Stimulated activated CD4-positive, alpha-beta T cell treated with anti-CD3 and anti-CD28 coated beads, Interleukin-1b, Interleukin-23, amount 100 ng/mL, for 24 hours (primary cell): Measurements from ENCODE around the gene TAS2R10.
"Not testable (repeated sequence)": the region's sequence is repeated elsewhere in the genome, so short reads cannot be mapped to it uniquely, and the experiment has no call there.

Experiments
- DNase-seq, 4 experiments: peaks; one replicate each; pipeline ENCODE4 v3.0.0-alpha.2; 2020; ENCODE audit warnings: low read depth in 4 of 4, low spot score in 1 of 4

The TAS2R10 gene, protein sequence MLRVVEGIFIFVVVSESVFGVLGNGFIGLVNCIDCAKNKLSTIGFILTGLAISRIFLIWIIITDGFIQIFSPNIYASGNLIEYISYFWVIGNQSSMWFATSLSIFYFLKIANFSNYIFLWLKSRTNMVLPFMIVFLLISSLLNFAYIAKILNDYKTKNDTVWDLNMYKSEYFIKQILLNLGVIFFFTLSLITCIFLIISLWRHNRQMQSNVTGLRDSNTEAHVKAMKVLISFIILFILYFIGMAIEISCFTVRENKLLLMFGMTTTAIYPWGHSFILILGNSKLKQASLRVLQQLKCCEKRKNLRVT

DNA sequence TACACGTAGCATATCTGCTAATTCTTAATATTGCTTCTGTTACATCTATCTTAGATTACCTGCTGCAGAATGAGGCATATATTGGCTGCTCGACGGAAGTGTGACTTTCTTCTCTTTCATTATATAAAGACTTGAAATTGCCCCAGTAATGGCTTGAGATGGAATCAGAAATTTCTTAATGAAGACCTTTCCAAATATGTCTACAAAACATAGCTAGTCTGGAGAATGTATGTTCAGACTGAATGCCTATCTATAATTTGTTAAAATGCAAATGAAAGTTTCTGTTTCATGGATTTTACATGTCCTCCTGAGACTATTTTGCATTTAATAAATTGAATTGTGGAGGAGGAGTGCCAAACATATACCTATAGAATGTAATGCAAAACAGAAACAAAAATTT, at the start of gene TAS2R10:
TAS2R10 (minus strand) TSS at position 101 of the 400 bp plus-strand sequence; CDS start at position 12, 89 bp downstream.
- DNase-seq, result no peak

DNA sequence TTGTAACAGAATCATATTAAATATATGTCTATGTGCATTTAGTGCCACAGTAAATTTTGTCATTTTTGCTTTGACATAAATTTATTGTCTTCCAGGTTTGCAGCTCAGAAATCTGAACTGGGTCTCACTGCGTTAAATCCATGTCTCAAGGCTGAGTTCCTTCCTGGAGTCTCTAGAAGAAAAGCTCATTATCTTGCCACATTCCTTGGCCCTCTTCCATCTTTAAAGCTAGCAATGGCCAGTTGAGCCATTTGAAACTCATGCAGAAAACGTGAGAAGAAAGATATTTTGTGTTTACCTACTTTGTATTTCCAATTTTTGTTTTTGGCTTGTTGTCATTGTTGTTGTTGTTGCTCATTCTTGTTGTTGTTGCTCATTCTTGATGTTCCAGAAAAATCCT, 47.2 kb upstream of the TAS2R10 start:
- no peak for DNase-seq

DNA sequence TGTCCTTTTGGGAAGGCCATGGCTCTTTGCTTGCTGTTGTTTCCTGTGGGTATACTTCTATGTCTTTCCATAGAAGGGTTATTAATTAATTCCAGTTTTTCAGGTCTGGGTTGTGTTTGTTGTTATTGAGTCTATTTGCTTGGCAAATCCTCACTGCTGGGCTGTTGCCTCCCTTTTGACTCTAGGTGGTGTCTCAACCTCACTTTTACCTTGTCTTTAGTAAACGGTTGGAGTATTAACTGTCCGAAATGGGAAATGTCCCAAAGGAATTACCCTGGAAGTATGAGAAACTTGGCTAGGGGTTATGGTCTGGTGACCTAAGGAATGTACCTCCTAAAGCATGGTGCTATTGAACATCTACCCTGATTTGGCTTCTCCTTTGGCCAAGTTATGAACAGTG, 41.2 kb upstream of the TAS2R10 start:
- no peak for DNase-seq

DNA sequence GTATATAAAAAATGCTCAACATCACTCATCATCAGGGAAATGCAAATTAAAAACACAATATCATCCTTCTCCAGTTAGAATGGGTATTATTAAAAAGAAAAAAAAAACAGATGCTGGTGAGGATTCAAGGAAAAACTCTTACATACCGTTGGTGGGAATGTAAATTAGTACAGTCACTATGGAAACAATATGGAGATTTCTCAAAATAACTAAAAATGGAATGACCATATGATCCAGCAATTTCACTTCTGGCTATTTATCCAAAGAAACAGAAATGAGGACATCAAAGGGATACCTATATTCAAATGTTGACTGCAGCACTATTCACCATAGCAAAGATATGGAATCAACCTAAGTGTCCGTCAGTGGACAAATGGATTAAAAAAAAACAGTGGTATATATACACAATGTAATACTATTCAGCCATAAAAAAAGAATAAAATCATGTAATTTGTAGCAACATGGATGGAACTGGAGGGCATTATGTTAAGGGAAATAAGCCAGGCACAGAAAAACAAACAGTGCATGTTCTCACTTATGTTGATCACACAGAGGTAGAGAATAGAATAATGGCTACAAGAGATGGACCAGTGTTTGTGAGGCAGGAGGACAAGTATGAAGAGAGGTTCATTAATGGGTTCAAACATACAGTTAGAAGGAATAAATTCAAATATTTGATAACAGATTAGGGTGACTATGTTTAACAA, 37.5 kb upstream of the TAS2R10 start:
- no peak for DNase-seq

DNA sequence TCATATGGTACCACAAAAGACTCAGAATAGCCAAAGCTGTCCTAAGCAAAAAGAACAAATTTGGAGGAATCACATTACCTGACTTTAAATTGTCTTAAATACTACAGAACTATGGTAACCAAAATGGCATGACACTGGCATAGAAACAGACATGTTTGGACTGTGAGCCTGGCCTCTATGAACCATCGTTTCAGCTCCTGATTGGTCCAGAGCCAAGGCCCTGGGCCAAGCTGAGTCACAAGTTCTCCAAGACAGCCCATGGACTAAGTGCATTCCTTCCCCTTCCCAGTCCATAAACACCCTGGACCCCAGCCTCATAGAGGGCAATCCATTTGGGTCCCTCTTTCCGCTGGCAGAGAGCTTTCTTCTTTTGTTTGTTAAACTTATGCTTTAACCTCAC, 35.2 kb upstream of the TAS2R10 start:
- DNase-seq, result no peak

DNA sequence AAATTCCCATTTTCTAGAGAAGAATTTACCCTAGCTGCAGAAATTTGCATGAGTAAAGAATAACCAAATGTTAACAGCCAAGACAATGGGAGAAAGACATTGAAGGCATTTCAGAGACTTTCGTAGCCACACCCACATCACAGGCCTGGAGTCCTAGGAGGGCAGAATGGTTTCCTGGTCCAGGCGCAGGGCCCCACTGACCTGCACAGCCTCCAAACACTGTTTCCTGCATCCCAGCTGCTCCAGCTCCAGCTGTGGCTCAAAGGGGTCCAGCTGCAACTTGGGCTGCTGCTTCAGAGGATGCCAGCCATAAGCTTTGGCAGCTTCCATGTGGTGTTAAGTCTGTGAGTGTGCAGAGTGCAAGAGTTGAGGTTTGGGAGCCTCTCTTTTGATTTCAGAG, 29.6 kb upstream of the TAS2R10 start:
- DNase-seq, result no peak

DNA sequence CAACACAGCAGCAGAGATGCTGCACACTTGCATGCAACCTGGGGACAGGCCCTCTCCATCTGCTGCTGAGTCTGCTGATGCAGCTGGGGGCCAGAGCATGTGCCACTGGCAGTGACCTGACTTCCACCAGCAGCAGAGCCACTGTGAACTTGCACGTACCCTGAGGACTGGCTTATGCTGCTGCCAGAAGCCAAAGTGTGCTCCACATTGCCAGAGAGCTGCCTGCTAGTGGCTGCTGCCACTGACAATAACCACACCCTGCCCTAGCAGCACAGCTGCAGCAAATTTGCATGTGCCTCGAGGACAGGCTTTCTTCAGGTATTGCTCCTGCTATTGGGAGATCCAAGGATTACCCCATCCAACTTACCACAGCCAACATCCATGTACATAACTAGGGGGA, 27.6 kb upstream of the TAS2R10 start:
- DNase-seq, result no peak

DNA sequence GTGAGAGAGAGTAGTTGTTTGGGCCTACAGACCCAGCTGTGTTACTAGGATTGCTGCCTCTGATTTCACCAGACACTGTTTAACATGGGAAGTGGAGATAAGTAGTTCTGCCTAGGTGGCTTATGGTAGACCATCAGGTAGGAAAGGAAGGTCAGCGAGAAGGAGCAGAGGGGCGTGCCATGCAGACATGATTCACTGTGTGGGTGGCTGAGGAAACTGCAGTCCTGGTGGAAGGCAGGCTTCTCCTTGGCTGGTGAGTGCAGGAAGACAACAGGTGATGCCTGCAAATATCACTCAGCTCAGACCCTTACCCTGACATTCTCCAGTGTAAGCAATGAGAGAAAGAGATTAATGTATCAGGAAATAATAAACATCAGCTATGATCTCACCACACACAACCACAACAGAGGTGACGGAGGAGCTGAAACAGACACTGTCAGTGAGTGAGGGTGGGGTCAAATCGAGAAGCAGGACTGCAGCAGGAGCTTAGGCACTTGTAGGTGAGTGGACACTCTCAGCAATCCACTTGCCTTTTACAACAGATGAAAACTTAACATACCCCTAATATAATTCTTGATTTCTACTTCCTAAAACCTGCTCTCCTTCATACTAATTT, 25.2 kb upstream of the TAS2R10 start:
- DNase-seq, result no peak

DNA sequence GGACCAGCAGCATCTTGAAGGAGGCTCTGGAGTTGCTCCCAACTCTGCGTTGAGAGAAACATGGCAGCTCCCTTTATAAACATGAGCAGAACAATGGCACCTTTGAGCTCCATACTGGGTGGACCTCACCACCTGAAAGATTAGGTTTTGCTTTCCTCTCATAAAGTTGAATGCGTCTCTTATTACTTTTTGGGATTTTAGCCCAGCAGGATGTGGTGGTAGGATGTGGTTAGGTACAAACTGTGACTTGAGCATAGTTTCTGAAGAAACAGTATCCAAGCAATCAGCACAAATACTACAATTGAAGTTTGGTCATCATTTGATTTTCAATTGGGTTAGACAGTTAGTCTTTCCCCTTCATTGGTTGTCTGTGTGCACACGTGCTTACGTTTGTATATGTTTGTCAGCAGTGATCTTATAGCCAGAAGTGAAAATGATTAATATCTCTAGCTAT, 23.3 kb upstream of the TAS2R10 start, which contains the start of gene PRR4:
PRR4 (minus strand) TSS at position 51 of the 454 bp plus-strand sequence; CDS start at position 13, 38 bp downstream.
- DNase-seq, result no peak

DNA sequence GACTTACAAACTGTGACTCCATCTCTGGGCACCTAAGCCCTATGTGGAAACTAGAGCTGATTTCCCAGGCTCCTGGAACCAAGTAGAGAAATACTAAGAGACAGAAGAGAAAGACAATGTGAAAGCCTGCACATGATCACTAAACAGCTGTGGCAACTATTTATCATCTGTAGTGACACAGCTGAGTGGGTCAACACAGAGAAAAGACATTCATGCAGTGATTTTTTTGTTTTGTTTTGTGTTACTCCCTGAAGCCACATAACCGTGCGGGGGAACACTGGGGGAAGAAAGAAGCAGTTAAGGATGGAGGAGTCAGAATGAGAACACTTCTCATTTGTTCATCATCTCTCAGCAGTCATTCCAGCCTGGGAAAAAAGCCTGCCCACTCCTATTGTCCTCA, 21.6 kb upstream of the TAS2R10 start:
- DNase-seq, result no peak

DNA sequence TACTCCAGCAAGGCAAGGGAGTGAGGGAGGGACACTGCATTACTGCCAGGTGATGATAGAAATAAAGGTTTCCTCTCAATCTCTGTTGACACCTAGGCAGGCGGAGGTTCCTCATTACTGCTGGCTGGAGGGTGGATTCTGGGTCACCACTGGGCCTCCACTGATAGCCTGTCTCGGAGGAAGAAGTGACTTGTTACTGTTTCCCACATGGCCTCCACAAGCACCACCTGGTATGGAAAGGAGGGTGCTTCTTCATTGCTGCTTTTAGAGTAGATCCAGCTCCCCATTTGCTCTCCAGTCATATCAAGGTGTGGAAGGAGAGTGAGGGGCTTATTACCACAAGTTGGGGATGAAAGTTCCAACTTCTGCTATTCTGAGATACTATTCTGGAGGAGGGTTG, 16.7 kb upstream of the TAS2R10 start:
- no peak for DNase-seq

DNA sequence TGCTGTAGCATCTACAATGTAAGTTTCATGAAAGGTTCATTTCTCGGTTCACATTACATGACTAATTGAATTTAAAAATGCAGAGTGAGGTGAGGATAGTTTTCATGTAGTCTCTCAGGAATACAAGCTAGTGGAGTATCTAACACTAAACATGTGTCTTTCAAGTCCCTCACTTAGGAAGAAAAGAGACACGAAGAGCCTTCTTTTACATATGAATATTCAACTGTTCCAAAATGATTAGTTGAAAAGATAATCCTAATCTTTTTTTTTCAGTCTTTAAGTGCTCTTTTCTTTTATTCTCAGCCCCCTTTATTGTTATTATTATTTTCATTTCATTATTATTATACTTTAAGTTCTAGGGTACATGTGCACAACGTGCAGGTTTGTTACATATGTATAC, 12.3 kb upstream of the TAS2R10 start:
- no peak for DNase-seq

DNA sequence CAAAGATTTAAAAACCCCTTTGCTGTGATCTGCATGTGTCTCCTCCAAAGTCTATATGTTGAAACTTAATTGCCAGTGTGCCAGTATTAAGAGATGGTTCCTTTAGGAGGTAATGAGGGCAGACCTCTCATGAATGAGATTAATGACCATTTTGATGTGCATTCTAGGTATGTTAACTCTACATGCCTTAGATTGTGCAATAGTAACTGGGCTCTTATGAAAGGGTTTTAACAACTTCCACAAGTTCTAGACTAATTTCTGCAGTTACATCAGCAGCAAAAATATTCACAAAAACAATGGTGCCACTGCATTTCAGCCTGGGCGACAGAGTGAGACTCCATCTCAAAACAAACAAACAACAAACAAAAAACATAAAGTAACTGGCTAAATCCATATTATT, 3.8 kb upstream of the TAS2R10 start:
- DNase-seq, result no peak

DNA sequence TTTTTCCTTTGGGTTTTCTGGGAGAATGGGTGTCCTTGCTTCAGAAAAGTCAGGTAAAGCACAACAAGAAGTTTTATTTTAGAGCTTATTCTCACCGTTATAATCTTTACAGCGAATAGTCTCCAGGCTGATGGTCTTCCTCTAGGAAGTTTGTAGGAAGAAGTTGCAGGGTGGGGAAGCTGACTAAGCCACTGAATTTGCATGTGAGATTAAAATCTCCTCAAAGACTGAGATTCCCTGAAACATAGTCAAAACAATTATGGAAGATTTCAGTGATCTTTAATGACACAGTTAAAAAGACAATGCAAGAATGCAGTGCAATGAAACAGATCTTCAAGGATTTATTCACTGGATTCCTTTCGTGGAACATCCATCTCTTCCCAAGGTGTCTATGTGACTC, 1.2 kb downstream of the TAS2R10 start:
- no peak for DNase-seq

DNA sequence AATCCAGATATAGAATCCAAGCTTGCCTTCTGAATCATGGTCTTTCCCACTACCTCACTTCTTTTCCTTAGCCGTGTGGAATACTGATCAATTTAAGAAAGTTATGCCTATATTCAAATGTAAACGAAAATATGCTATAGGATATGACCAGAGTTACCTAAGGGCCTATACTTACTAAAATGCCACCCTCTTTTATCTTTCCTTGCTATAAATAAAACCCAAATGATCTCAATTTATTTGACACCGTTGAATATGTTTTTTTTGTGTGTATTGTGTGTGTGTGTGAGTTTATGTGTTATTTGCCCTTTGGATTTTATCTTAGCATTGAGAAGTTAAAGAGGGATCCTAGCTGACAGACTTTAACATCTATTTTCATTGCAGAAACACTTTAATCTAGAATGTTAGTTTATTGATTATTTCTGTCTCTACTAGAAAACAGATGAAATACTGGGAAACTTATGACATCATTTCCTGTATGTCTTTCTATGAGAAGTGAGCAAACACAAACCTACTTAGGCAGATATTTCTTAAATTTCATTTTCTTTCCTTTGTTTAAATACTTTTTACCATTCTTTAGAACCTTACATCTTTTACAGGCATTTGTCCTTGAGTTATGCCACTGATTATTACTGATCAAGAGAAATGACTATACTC, 14.1 kb downstream of the TAS2R10 start:
- no peak for DNase-seq

DNA sequence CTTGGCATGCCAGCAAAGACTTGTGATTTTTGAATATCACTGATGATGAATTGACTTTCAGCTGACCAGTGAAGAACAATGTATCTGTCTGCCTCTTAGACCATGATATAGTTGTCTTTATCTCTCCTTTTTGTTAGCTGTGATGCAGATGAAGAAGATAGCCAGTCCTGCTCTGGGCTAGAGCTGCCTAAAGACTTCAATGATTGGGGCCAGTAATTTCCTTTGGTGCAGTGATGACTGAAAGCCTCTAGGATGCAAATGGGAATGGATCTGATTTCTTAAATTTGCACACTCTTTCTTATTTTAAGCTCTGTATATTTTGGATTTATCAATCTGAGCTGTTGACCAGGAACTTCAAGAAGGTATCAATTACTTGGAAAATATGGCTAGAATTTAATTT, 16.1 kb downstream of the TAS2R10 start, which contains the start of gene TAS2R9:
TAS2R9 (minus strand) TSS at position 101 of the 400 bp plus-strand sequence; CDS start at position 8, 93 bp downstream.
- DNase-seq, result no peak

DNA sequence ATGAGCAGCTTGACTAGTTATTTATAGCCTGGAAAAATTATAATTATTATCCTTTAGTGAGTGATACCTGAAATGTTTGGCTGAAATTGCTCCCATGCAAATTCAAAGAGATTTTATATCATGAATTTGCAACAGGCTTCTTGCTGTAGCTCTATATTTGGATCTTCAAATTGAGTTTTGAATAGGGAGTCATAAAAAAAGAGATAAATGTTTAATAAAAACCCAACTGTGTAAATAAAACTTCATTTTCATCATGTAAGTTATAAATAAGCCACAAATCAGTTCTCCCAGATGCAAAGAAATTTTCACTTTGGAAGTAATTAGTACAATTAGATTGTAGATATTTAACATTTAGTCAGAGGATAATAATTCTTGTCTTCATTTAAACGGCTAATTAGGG, 19.0 kb downstream of the TAS2R10 start, which contains the start of gene TAS2R8:
TAS2R8 (minus strand) TSS at position 101 of the 400 bp plus-strand sequence. CDS start 306 bp downstream, outside the sequence.
- DNase-seq, result no peak

DNA sequence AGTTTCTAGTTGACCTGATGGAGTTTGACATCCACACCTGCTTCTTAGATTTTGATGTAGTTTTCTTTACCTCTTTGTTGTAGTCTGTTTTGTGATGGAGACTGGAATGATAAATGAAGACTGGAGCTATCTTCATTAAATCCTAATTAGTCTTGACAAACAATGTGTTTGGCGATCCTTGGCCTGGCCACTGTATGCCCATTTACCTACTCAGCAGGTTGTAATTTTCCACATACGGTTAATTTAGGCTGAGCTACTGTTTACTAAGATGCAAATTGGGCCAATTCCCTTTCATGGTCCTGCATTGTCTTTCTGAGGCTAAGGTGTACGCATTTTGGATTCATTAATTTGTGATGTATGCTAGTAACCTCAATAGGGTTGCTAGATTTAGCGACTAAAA, 23.6 kb downstream of the TAS2R10 start, which contains the start of gene TAS2R7:
TAS2R7 (minus strand) TSS at position 41 of the 400 bp plus-strand sequence. CDS start 57 bp downstream, outside the sequence.
- DNase-seq, result no peak

DNA sequence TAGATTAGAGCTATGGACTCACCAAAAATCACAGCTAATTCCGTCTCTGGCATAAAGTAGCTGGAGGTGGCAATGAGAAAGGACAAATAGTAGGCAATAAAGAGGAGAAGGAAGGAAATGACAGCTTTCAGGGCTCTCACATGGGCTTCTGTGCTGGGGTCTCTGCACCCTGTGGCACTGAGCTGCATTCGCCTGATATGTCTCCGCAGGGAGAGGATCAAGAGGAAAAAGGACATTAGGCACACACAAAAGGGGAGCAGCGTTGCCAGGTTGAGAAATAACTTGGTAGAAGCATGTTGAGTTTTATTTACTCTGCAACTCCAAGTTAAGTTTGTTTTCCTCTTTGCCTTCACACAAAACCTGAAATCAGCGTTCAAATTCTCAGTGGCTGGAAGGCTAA, 24.4 kb downstream of the TAS2R10 start:
- DNase-seq, result no peak

DNA sequence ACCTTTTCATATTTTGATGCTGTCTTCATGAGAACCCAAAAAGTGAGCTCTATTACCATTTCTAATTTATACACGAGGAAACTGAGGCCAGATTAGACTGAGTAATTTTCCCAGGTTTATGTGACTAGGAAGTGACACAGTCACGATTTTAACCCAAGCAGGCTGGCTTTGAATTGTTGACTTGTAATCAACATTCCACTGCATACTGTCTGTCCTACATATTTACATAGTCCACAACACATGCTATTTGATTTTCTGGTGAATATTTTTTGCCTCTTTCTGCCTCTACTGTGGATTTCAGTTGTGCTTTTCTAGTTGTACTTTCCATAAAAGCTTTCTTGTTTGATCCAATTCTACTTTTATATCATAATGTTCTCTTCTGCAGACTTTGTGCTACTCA, 31.9 kb downstream of the TAS2R10 start:
- DNase-seq, result no peak

DNA sequence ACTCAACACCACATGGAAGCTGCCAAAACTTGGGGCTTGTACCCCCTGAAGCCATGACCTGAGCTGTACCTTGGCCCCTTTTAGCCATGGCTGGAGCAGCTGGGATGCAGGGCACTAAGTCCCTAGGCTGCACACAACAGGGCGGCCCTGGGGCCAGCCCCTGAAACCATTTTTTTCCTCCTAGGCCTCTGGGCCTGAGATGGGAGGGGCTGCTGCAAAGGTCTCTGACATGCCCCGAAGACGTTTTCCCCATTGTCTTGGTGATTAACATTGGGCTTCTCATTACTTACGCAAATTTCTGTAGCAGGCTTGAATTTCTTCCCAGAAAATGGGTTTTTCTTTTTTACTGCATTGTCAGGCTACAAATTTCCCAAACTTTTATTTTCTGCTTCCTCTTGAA, 34.4 kb downstream of the TAS2R10 start:
- DNase-seq, result not testable (repeated sequence)
